ENCODE results near the gene RUNX1. TPM values are rescaled to one million over a fixed set of nuclear protein-coding genes. Genes with fewer than 3 reads are reported as not detected.

The RUNX1 gene
- total and polyA plus RNA-seq, 2 donors (not counting 3 experiments of a cell fraction or from before 2014, with no cell fraction given) = 4.6 to 17.9 TPM

DNA sequence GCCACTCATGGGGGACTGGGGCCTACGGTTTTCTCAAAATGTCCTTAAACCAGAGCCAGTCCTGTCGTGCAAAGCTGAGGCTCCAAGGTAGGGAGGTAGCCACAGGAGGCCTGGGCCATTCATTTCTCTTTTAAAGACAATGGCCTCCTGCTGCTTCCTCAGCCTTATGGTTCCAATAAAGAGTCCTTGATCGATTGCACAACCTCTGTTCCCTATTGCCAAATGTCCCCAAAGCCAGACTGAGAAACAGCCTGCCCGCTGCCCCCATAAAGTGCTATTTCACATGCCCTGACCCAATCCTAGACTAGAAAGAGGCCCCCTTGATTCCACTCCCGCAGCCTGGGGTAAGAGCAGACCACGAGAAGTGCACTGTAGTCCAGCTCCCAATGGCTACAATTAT is 213.6 kb downstream of the RUNX1 start:
- Histone ChIP-seq H3K36me3 (ENCODE audit: control insufficient read depth in 2 of 2, extremely low read depth in 1 of 2, insufficient read depth in 2 of 2, low read length in 2 of 2) (peaks cover 0 to 2% of the 10 kb centered on the region in 2 experiments), H3K4me2 (ENCODE audit: insufficient read depth, low read length) (no peak overlapping the region), H3K9me1 (replicated peaks; ENCODE audit: control insufficient read depth, extremely low read depth, insufficient read depth, low read length) (no peaks in the 10 kb centered on the region), H3K27me3 (ENCODE audit: control insufficient read depth in 2 of 2, insufficient read depth in 2 of 2, low read length in 2 of 2) (no peaks in the 10 kb centered on the region), H3K9ac (replicated peaks; ENCODE audit: extremely low read depth, insufficient read depth, low read length) (peak overlapping the region; percentile 11), H3K79me2 (ENCODE audit: control insufficient read depth, insufficient read depth, low read length) (peaks cover 31% of the 10 kb centered on the region), H2AFZ (ENCODE audit: low read depth, low read length) (no peak overlapping the region), H3K4me3 (replicated peaks in 1 of 3; ENCODE audit: insufficient read depth in 1 of 3, low read depth in 1 of 3, low read length in 3 of 3) (no peak overlapping the region), H3K27ac (ENCODE audit: insufficient read depth, low read depth, low read length) (peak overlapping the region; percentile 78), H3K4me1 (ENCODE audit: control insufficient read depth, extremely low read depth, insufficient read depth, low read length) (peaks cover 30% of the 10 kb centered on the region), H3K9me3 (replicated peaks; ENCODE audit: control insufficient read depth, insufficient read depth, low read length) (no peaks in the 10 kb centered on the region), H4K20me1 (replicated peaks; ENCODE audit: control insufficient read depth, extremely low read depth, insufficient read depth, low read length) (no peaks in the 10 kb centered on the region)
- FAIRE-seq = no peak
- POLR2A ChIA-PET = interaction anchor here (2.9 kb wide), 1 partner anchor 28 kb away, joined by 8 read pairs; no protein-coding TSS in a partner anchor
- TF ChIP-seq, protein P1, sequence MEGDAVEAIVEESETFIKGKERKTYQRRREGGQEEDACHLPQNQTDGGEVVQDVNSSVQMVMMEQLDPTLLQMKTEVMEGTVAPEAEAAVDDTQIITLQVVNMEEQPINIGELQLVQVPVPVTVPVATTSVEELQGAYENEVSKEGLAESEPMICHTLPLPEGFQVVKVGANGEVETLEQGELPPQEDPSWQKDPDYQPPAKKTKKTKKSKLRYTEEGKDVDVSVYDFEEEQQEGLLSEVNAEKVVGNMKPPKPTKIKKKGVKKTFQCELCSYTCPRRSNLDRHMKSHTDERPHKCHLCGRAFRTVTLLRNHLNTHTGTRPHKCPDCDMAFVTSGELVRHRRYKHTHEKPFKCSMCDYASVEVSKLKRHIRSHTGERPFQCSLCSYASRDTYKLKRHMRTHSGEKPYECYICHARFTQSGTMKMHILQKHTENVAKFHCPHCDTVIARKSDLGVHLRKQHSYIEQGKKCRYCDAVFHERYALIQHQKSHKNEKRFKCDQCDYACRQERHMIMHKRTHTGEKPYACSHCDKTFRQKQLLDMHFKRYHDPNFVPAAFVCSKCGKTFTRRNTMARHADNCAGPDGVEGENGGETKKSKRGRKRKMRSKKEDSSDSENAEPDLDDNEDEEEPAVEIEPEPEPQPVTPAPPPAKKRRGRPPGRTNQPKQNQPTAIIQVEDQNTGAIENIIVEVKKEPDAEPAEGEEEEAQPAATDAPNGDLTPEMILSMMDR (IDR thresholded peaks at IDR 0.05; ENCODE audit: extremely low read depth in 1 of 2, insufficient read depth in 1 of 2, low read depth in 1 of 2, low read length in 2 of 2) = no peak
- TF ChIP-seq MYC (IDR thresholded peaks at IDR 0.05; ENCODE audit: low read depth, low read length) (no peak), JUN (IDR thresholded peaks at IDR 0.05; ENCODE audit: borderline replicate concordance, insufficient read depth, insufficient read length, low read depth) (no peak), FOS (IDR thresholded peaks at IDR 0.05; ENCODE audit: borderline replicate concordance, insufficient read depth, low read length) (no peak), EZH2 (IDR thresholded peaks at IDR 0.05; ENCODE audit: borderline replicate concordance, low read depth, low read length, severe bottlenecking) (no peak), POLR2AphosphoS5 (IDR thresholded peaks at IDR 0.05; ENCODE audit: insufficient read depth, low read depth, low read length) (no peak), GATA2 (IDR thresholded peaks at IDR 0.05; ENCODE audit: insufficient read depth, insufficient read length, low read depth, low read length) (no peak), POLR2A (IDR thresholded peaks at IDR 0.05; ENCODE audit: low read depth, low read length) (no peak)
- TF ChIP-seq, protein P2, sequence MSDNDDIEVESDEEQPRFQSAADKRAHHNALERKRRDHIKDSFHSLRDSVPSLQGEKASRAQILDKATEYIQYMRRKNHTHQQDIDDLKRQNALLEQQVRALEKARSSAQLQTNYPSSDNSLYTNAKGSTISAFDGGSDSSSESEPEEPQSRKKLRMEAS (IDR thresholded peaks at IDR 0.05; ENCODE audit: insufficient read depth, insufficient read length) = no peak
- BruUV-seq (replicated peaks) = TSS peak; percentile 15
- no peak for DNase-seq (ENCODE audit: low read depth, low spot score)
- CTCF ChIA-PET = interaction anchor here (1.6 to 2.6 kb wide), 2 partner anchors 13 to 90 kb away, joined by 5 to 26 read pairs; no protein-coding TSS in a partner anchor
- intact Hi-C loops (cut with micrococcal nuclease) = no loop called here
- dilution Hi-C loops (cut with MboI; ENCODE audit: extremely low pct_ligation_motif_present, low sequenced_read_pairs) = no loop called here

Measured in endothelial cell of umbilical vein (primary cell).